SK-N-SH (cell line): Measurements from ENCODE around the gene CPLANE2. TPM values are rescaled to one million over a fixed set of nuclear protein-coding genes. Genes with fewer than 3 reads are reported as not detected.
A peak's percentile ranks its signal among the peaks of the same experiment; 100 is the strongest.

ENCODE experiments used
- CTCF ChIP-seq: fragments of 200-600 bp; sonication (generic); IDR thresholded peaks from 2 replicates; pipeline ENCODE4 v1.6.1; 2017; ENCODE audit warnings: antibody characterized with exemption, mild to moderate bottlenecking, moderate library complexity
- FOSL2 ChIP-seq: IDR thresholded peaks from 2 replicates; pipeline ENCODE4 v1.4.0; 2012; ENCODE audit warnings: low read depth, mild to moderate bottlenecking, moderate library complexity, borderline replicate concordance
- GABPA ChIP-seq: IDR thresholded peaks from 2 replicates; pipeline ENCODE4 v1.4.0; 2012; ENCODE audit warnings: low read depth, mild to moderate bottlenecking
- GATA2 ChIP-seq: sonication (generic); formaldehyde crosslinking; IDR thresholded peaks from 2 replicates; pipeline ENCODE4 v1.5.0; 2020; ENCODE audit warnings: mild to moderate bottlenecking, missing genetic modification reagents
- IRF3 ChIP-seq: fragments of 150-350 bp; IDR thresholded peaks from 2 replicates; pipeline ENCODE4 v1.6.1; 2016; ENCODE audit warnings: mild to moderate bottlenecking, low read depth, low read length
- MEF2A ChIP-seq: IDR thresholded peaks from 2 replicates; pipeline ENCODE4 v1.4.0; 2012; ENCODE audit warnings: low read depth, borderline replicate concordance
- NFIC ChIP-seq: IDR thresholded peaks from 2 replicates; pipeline ENCODE4 v1.4.0; 2012; ENCODE audit warnings: borderline replicate concordance
- NRF1 ChIP-seq: IDR thresholded peaks from 2 replicates; pipeline ENCODE4 v1.6.1; 2012; ENCODE audit warnings: low read depth, mild to moderate bottlenecking, low read length
- POLR2AphosphoS5 ChIP-seq: IDR thresholded peaks from 2 replicates; pipeline ENCODE4 v1.6.1; 2012; ENCODE audit warnings: low read depth, low read length
- RAD21 ChIP-seq: IDR thresholded peaks from 2 replicates; pipeline ENCODE4 v1.6.1; 2012; ENCODE audit warnings: mild to moderate bottlenecking, low read length
- RXRA ChIP-seq: IDR thresholded peaks from 2 replicates; pipeline ENCODE4 v1.4.0; 2012; ENCODE audit warnings: low read depth, mild to moderate bottlenecking, borderline replicate concordance
- TCF12 ChIP-seq: IDR thresholded peaks from 2 replicates; pipeline ENCODE4 v1.4.0; 2012
- YY1 ChIP-seq: IDR thresholded peaks from 2 replicates; pipeline ENCODE4 v1.4.0; 2012; ENCODE audit warnings: low read depth, mild to moderate bottlenecking
- ZBTB33 ChIP-seq: IDR thresholded peaks from 2 replicates; pipeline ENCODE4 v1.4.0; 2012; ENCODE audit warnings: low read depth, borderline replicate concordance
- polyA plus RNA-seq, 3 experiments: library from polyadenylated mRNA; depleted of rRNA; stranded (reverse); fragments of >200 nt; gene quantifications; 2 replicates each; pipeline ENCODE4 v1.2.3, GENCODE V29; 2012
- TF ChIP-seq, protein P1 (sequence below): fragments of 150-350 bp; IDR thresholded peaks from 2 replicates; pipeline ENCODE4 v1.6.1; 2017; ENCODE audit warnings: antibody characterized with exemption, low read length, low read depth, borderline replicate concordance

The CPLANE2 gene
- polyA plus RNA-seq, 1 of the 3 experiments (the other 2 are of a cell fraction) = 8.6 TPM

GRCh38 chr1:16217061-16217785, 19.8 kb downstream of the CPLANE2 start (continued):
- no peak for TF ChIP-seq ZBTB33
- TF ChIP-seq CTCF = no peak
- TF ChIP-seq NFIC = no peak
- TF ChIP-seq GABPA = no peak
- no peak for TF ChIP-seq RAD21
- no peak for TF ChIP-seq GATA2 (CRISPR knock-in tag)
- no peak for TF ChIP-seq YY1
- peak; percentile 90 for TF ChIP-seq TCF12
- no peak for TF ChIP-seq POLR2AphosphoS5
- TF ChIP-seq RXRA = no peak
- TF ChIP-seq MEF2A = no peak
- no peak for TF ChIP-seq IRF3
- no peak for TF ChIP-seq FOSL2
- TF ChIP-seq, protein P1, sequence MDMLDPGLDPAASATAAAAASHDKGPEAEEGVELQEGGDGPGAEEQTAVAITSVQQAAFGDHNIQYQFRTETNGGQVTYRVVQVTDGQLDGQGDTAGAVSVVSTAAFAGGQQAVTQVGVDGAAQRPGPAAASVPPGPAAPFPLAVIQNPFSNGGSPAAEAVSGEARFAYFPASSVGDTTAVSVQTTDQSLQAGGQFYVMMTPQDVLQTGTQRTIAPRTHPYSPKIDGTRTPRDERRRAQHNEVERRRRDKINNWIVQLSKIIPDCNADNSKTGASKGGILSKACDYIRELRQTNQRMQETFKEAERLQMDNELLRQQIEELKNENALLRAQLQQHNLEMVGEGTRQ = no peak
- TF ChIP-seq NRF1 = no peak
